Right lobe of liver (tissue), 4 donors: ENCODE results near the gene ENPP6.

Experiments used
- POLR2A ChIP-seq: fragments of 450-650 bp; IDR thresholded peaks from one replicate; pipeline ENCODE4 v1.6.1; 2017; ENCODE audit warnings: antibody characterized with exemption, mild to moderate bottlenecking
- TF ChIP-seq, protein P1 (sequence below), 4 donors: fragments of 200-600 bp in 3 of 4; fragments of 450-650 bp in 1 of 4; IDR thresholded peaks; one replicate each; pipeline versions ENCODE4 v1.5.1 to v1.8.0; 2016 to 2022; ENCODE audit warnings: antibody characterized with exemption in 4 of 4, mild to moderate bottlenecking in 2 of 4
- donor health status: DM: no; HTN: no; CAD: no.
- donor health status: DM: no; HTN: no; CAD: no.
- donor health status: DM: no; HTN: yes; CAD: no.

DNA sequence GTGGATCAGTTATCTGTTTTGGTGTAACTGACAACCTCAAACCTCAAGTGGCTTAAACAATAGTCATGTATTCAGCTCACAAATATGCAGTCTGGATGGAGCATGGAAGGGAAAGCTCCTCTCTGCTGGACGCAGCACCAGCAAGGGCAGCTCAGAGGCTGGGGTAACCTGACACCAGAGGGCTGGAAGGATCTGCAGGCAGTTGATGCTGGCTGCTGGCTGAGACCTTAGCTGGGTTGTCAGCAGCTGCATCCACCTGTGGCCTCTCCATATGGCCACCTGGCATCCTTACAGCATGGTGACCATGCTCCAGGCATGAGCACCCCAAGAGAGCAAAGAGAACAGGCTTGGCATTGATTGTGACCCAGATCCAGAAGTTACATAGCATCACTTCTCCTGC, 46.7 kb downstream of the ENPP6 start:
- TF ChIP-seq, protein P1, sequence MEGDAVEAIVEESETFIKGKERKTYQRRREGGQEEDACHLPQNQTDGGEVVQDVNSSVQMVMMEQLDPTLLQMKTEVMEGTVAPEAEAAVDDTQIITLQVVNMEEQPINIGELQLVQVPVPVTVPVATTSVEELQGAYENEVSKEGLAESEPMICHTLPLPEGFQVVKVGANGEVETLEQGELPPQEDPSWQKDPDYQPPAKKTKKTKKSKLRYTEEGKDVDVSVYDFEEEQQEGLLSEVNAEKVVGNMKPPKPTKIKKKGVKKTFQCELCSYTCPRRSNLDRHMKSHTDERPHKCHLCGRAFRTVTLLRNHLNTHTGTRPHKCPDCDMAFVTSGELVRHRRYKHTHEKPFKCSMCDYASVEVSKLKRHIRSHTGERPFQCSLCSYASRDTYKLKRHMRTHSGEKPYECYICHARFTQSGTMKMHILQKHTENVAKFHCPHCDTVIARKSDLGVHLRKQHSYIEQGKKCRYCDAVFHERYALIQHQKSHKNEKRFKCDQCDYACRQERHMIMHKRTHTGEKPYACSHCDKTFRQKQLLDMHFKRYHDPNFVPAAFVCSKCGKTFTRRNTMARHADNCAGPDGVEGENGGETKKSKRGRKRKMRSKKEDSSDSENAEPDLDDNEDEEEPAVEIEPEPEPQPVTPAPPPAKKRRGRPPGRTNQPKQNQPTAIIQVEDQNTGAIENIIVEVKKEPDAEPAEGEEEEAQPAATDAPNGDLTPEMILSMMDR (IDR thresholded peaks at IDR 0.05) = no peak
- TF ChIP-seq POLR2A = no peak
